Endodermal cell (in vitro differentiated cells): ENCODE data around the gene DENND1A. TPM values are rescaled to one million over a fixed set of nuclear protein-coding genes. Genes with fewer than 3 reads are reported as not detected.

Experiments used
- DNase-seq: peaks from one replicate; pipeline ENCODE4 v3.0.0-alpha.2; 2017
- H3K27ac ChIP-seq: 2 replicates; pipeline ENCODE4 v1.5.1; 2013; ENCODE audit warnings: mild to moderate bottlenecking, low read depth, low read length, moderate library complexity
- H3K27me3 ChIP-seq: 2 replicates; pipeline ENCODE4 v1.6.1; 2013; ENCODE audit warnings: mild to moderate bottlenecking, low read length, moderate library complexity; ENCODE audit not compliant: insufficient read depth, control insufficient read depth, poor library complexity, severe bottlenecking
- H3K36me3 ChIP-seq: 2 replicates; pipeline ENCODE4 v1.7.0; 2013; ENCODE audit warnings: mild to moderate bottlenecking, low read length, moderate library complexity; ENCODE audit not compliant: control insufficient read depth, insufficient read depth
- H3K4me1 ChIP-seq: one replicate; pipeline ENCODE4 v1.7.0; 2013; ENCODE audit warnings: low read length; ENCODE audit not compliant: control insufficient read depth, insufficient read depth
- H3K4me3 ChIP-seq: 2 replicates; pipeline ENCODE4 v1.5.1; 2013; ENCODE audit warnings: mild to moderate bottlenecking, low read length, moderate library complexity
- H3K9ac ChIP-seq: 2 replicates; pipeline ENCODE4 v1.6.1; 2013; ENCODE audit warnings: mild to moderate bottlenecking, low read length, moderate library complexity; ENCODE audit not compliant: poor library complexity, severe bottlenecking; ENCODE audit errors: extremely low read depth
- H3K9me3 ChIP-seq: 2 replicates; pipeline ENCODE4 v1.6.1; 2013; ENCODE audit warnings: mild to moderate bottlenecking, low read length, moderate library complexity; ENCODE audit not compliant: control insufficient read depth
- H3K27ac Mint-ChIP-seq: 2 replicates; pipeline ENCODE4 v1.8.0; 2020; ENCODE audit warnings: mixed read lengths
- H3K27me3 Mint-ChIP-seq: 2 replicates; pipeline ENCODE4 v1.8.0; 2021; ENCODE audit warnings: mild to moderate bottlenecking, mixed read lengths; ENCODE audit not compliant: insufficient read depth
- H3K36me3 Mint-ChIP-seq: 2 replicates; pipeline ENCODE4 v1.8.0; 2020; ENCODE audit warnings: low read depth, mixed read lengths
- H3K4me1 Mint-ChIP-seq: 2 replicates; pipeline ENCODE4 v1.8.0; 2020; ENCODE audit warnings: mixed read lengths
- H3K4me3 Mint-ChIP-seq: 2 replicates; pipeline ENCODE4 v1.8.0; 2020; ENCODE audit warnings: mild to moderate bottlenecking, moderate library complexity, mixed read lengths
- H3K9me3 Mint-ChIP-seq: 2 replicates; pipeline ENCODE4 v1.8.0; 2020; ENCODE audit warnings: mild to moderate bottlenecking, mixed read lengths
- WGBS, 2 experiments: methylation state at CpG; one replicate each; pipeline versions ENCODE4 v1.1.5 to v1.1.7; 2013; ENCODE audit warnings: missing lambda C conversion rate in 2 of 2, mixed read lengths in 1 of 2; ENCODE audit not compliant: insufficient coverage in 1 of 2, insufficient read length in 1 of 2; 5-methylcytosine and 5-hydroxymethylcytosine counted together
- total RNA-seq, 2 donors: library from RNA; stranded (reverse); fragmentation: NEBNext Ultra II Directional in 1 of 2; extraction: Animal tissue kit (Norgen Biotek cat#: 25700) in 1 of 2; gene quantifications; 2 replicates in 1 of 2; 3 replicates in 1 of 2; pipeline ENCODE4 v1.2.1, GENCODE V29; 2021
- TF ChIP-seq, protein P1 (sequence below): fragments of 200-600 bp; sonication (generic); conservative IDR thresholded peaks from 2 replicates; pipeline ENCODE4 v1.5.0; 2021; ENCODE audit warnings: antibody characterized with exemption, mild to moderate bottlenecking

The DENND1A gene
- total RNA-seq, 2 donors from 2014 or later, result 29.5 to 38.4 TPM

DNA sequence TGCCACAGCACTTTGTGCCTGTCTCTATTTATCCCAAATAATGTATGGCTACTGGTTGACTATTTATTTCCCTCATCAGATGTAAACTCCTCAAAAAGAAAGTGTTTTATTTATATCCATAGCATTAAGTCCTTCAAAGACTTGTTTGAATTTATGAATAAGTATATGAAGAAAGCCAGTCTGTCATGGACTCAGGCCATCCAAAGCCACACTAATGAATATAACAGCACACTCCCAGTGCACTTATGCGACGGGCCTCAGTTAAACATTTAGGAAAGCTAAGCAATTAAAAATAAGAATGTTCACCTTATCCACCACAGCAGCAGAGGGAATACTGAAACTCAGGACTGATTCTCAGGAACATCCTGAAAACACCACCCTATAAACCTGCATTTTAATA is 77.5 kb downstream of the DENND1A start:
- Histone ChIP-seq H3K4me3 (no peak overlapping the region), H3K9me3 (peaks cover 6% of the 10 kb centered on the region), H3K27ac (no peak overlapping the region), H3K27me3 (no peaks in the 10 kb centered on the region), H3K9ac (no peak overlapping the region), H3K36me3 (peaks cover 3% of the 10 kb centered on the region), H3K4me1 (no peaks in the 10 kb centered on the region)
- Mint-ChIP-seq H3K36me3 (peaks cover 29% of the 10 kb centered on the region), H3K27me3 (no peaks in the 10 kb centered on the region), H3K4me1 (peaks cover 12% of the 10 kb centered on the region), H3K27ac (peak overlapping the region; percentile 49), H3K4me3 (no peak overlapping the region), H3K9me3 (peaks cover 13% of the 10 kb centered on the region)
- TF ChIP-seq, protein P1, sequence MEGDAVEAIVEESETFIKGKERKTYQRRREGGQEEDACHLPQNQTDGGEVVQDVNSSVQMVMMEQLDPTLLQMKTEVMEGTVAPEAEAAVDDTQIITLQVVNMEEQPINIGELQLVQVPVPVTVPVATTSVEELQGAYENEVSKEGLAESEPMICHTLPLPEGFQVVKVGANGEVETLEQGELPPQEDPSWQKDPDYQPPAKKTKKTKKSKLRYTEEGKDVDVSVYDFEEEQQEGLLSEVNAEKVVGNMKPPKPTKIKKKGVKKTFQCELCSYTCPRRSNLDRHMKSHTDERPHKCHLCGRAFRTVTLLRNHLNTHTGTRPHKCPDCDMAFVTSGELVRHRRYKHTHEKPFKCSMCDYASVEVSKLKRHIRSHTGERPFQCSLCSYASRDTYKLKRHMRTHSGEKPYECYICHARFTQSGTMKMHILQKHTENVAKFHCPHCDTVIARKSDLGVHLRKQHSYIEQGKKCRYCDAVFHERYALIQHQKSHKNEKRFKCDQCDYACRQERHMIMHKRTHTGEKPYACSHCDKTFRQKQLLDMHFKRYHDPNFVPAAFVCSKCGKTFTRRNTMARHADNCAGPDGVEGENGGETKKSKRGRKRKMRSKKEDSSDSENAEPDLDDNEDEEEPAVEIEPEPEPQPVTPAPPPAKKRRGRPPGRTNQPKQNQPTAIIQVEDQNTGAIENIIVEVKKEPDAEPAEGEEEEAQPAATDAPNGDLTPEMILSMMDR, result no peak
- DNase-seq, result no peak
- WGBS, 2 experiments, result 96 to 100% methylated on average over 1 to 2 of the region's 2 CpGs

DNA sequence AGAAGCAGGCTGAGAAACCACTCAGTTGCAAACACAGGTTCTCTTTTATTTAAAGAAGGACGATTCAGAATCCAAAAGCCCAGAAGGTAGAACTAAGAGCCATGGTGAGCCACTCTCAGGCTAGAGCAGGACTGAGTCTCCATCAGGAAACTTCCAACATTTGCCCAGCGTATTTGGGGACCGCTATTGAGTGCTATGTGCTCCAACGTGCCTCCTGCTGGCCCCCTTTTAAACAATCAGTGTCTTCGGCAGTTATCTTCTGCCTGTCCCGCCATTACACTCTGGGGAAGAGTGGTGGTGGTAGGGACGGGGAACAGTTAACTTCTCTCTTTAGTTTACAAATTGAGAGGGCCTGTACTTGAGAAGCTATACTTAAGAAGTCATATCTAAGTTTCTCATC is 78.1 kb downstream of the DENND1A start:
- Mint-ChIP-seq H3K4me1 (peaks cover 12% of the 10 kb centered on the region), H3K27ac (peak overlapping the region; percentile 49), H3K27me3 (no peaks in the 10 kb centered on the region), H3K36me3 (peaks cover 29% of the 10 kb centered on the region), H3K9me3 (peaks cover 18% of the 10 kb centered on the region), H3K4me3 (no peak overlapping the region)
- WGBS, 2 experiments, result 59 to 62% methylated on average over 4 to 7 of the region's 7 CpGs
- H3K27ac ChIP-seq, result no peak overlapping the region
- H3K36me3 ChIP-seq, result peaks cover 6% of the 10 kb centered on the region
- H3K4me3 ChIP-seq, result no peak overlapping the region
- peak; percentile 65 for DNase-seq
- H3K4me1 ChIP-seq, result no peaks in the 10 kb centered on the region
- no peaks in the 10 kb centered on the region for H3K27me3 ChIP-seq
- H3K9ac ChIP-seq, result no peak overlapping the region
- TF ChIP-seq, protein P1, result peak; percentile 58
- H3K9me3 ChIP-seq, result peaks cover 12% of the 10 kb centered on the region

DNA sequence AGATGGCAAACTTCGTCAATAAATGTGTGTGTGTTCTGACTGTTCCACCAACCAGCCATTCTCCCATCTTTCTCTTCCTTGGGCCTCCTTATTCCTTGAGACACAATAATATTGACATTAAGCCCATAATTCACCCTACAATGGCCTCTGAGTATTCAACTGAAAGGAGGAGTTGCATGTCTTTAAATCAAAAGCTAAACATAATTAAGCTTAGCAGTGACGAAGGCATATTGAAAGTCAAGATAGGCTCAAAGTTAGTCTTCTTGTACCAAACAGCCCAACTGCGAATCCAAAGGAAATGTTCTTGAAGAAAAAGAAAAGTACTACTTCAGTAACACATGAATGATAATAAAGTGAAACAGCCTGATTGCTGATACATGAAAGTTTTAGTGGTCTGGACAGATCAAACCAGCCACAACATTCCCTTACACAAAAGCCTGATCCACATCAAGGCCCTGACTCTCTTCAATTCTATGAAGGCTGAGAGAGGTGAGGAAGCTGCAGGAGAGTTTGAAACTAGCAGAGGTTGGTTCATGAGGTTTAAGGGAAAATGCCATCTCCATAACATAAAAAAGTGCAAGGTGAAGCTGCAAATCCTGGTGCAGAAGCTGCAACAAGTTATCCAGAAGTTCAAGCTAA is 81.4 kb downstream of the DENND1A start:
- peaks cover 36% of the 10 kb centered on the region for H3K36me3 Mint-ChIP-seq
- H3K27me3 Mint-ChIP-seq, result no peaks in the 10 kb centered on the region
- no peak for DNase-seq
- Histone ChIP-seq H3K9me3 (peaks cover 40% of the 10 kb centered on the region), H3K36me3 (peaks cover 8% of the 10 kb centered on the region), H3K4me1 (no peaks in the 10 kb centered on the region), H3K27ac (no peak overlapping the region), H3K4me3 (no peak overlapping the region), H3K9ac (no peak overlapping the region), H3K27me3 (no peaks in the 10 kb centered on the region)
- H3K4me3 Mint-ChIP-seq, result no peak overlapping the region
- H3K27ac Mint-ChIP-seq, result no peak overlapping the region
- H3K4me1 Mint-ChIP-seq, result peaks cover 12% of the 10 kb centered on the region
- 94 to 100% methylated on average over 1 to 3 of the region's 3 CpGs for WGBS, 2 experiments
- TF ChIP-seq, protein P1, result no peak
- H3K9me3 Mint-ChIP-seq, result peaks cover 46% of the 10 kb centered on the region
